GM12878 (cell line): Measurements from ENCODE around the gene NKAIN4. TPM values are rescaled to one million over a fixed set of nuclear protein-coding genes. Genes with fewer than 3 reads are reported as not detected.

Experiments used
- ATAC-seq: fragments of 200-7000 bp; cut with Tn5 transposase; 3 replicates; pipeline ENCODE4 v1.9.1; 2020; ENCODE audit warnings: mild to moderate bottlenecking, moderate library complexity
- BruUV-seq: library from RNA; stranded (reverse); fragments of 400-500 nt; replicated peaks from 2 replicates; lab custom pipeline; 2021; lab: Mats Ljungman, UMichigan
- CTCF ChIA-PET: fragments of 300-600 bp; sonication (Branson Sonifier 250); formaldehyde crosslinking; extraction: SDS; loops from one replicate; lab custom pipeline; 2021; ENCODE audit warnings: inconsistent platforms; lab: Yijun Ruan, JAX
- POLR2A ChIA-PET: fragments of 350-600 bp; formaldehyde crosslinking; extraction: SDS; loops from one replicate; lab custom pipeline; 2021; ENCODE audit warnings: inconsistent platforms; lab: Charles Lee
- RAD21 ChIA-PET: fragments of 300-600 bp; sonication (Branson Sonifier 250); formaldehyde crosslinking; loops from one replicate; lab custom pipeline; 2023; ENCODE audit warnings: antibody characterized with exemption; ENCODE audit not compliant: unreplicated experiment; lab: Charles Lee
- SMC1A ChIA-PET: fragments of 300-600 bp; sonication (Branson Sonifier 250); formaldehyde crosslinking; loops from one replicate; lab custom pipeline; 2023; ENCODE audit not compliant: unreplicated experiment, uncharacterized antibody; lab: Charles Lee
- DNase-seq: peaks from one replicate; pipeline ENCODE4 v3.0.0-alpha.2; 2011; ENCODE audit warnings: low read depth, low spot score
- FAIRE-seq: peaks from 3 replicates; lab custom pipeline; 2011; peaks lifted over from hg19 to GRCh38; lab: Jason Lieb, UNC
- H2AFZ ChIP-seq: 2 replicates; pipeline ENCODE4 v1.6.0; 2011; ENCODE audit warnings: low read depth, low read length, control low read depth; ENCODE audit not compliant: control insufficient read depth
- H3K27ac ChIP-seq: 2 replicates; pipeline ENCODE4 v1.5.1; 2011; ENCODE audit warnings: control low read depth; ENCODE audit not compliant: control insufficient read depth, insufficient read depth
- H3K27me3 ChIP-seq, 2 experiments: replicated peaks in 1 of 2; 2 replicates each; pipeline versions ENCODE4 v1.6.0 to v1.6.1; 2011; ENCODE audit warnings: low read length in 1 of 2; ENCODE audit not compliant: control insufficient read depth in 2 of 2, insufficient read depth in 2 of 2
- H3K36me3 ChIP-seq, 2 experiments: 2 replicates each; pipeline ENCODE4 v1.5.1; 2011; ENCODE audit warnings: low read length in 1 of 2; ENCODE audit not compliant: control insufficient read depth in 2 of 2, insufficient read depth in 2 of 2
- H3K4me1 ChIP-seq: 2 replicates; pipeline ENCODE4 v1.6.1; 2011; ENCODE audit warnings: mild to moderate bottlenecking, low read length, moderate library complexity, mixed read lengths; ENCODE audit not compliant: control insufficient read depth, insufficient read depth
- H3K4me2 ChIP-seq: 2 replicates; pipeline ENCODE4 v1.6.0; 2011; ENCODE audit warnings: control low read depth; ENCODE audit not compliant: control insufficient read depth, insufficient read depth
- H3K4me3 ChIP-seq: fragments of 200-600 bp; sonication (generic); 2 replicates; pipeline ENCODE4 v1.5.1; 2016
- H3K79me2 ChIP-seq: 2 replicates; pipeline ENCODE4 v1.6.0; 2011; ENCODE audit warnings: low read length; ENCODE audit not compliant: control insufficient read depth, insufficient read depth
- H3K9ac ChIP-seq: 2 replicates; pipeline ENCODE4 v1.8.0; 2011; ENCODE audit warnings: low read length, control low read depth, mixed read lengths; ENCODE audit not compliant: control insufficient read depth, insufficient read depth
- H3K9me3 ChIP-seq: replicated peaks from 3 replicates; pipeline ENCODE4 v1.5.1; 2011; ENCODE audit warnings: mild to moderate bottlenecking, low read length; ENCODE audit not compliant: control insufficient read depth, insufficient read depth
- H4K20me1 ChIP-seq: 2 replicates; pipeline ENCODE4 v1.6.0; 2011; ENCODE audit not compliant: control insufficient read depth, insufficient read depth
- BHLHE40 ChIP-seq, 2 experiments: fragments of 450-650 bp in 1 of 2; IDR thresholded peaks; 2 replicates each; pipeline ENCODE4 v1.6.1; 2011 to 2017; ENCODE audit warnings: low read depth in 2 of 2, borderline replicate concordance in 1 of 2, improper control_type of control experiment in 1 of 2, low read length in 1 of 2, mild to moderate bottlenecking in 1 of 2
- CBX5 ChIP-seq: sonication (generic); IDR thresholded peaks from 2 replicates; pipeline ENCODE4 v1.6.1; 2016; ENCODE audit warnings: low read depth, moderate library complexity, mild to moderate bottlenecking, inconsistent platforms
- CREM ChIP-seq: IDR thresholded peaks from 2 replicates; pipeline ENCODE4 v1.6.1; 2014; ENCODE audit warnings: antibody characterized with exemption, low read depth
- FOXM1 ChIP-seq: IDR thresholded peaks from 2 replicates; pipeline ENCODE4 v1.6.1; 2012; ENCODE audit warnings: low read depth, mild to moderate bottlenecking, inconsistent platforms, low read length, moderate library complexity
- KAT2A ChIP-seq: conservative IDR thresholded peaks from 2 replicates; pipeline ENCODE4 v1.6.1; 2011; ENCODE audit warnings: low read depth, low read length; ENCODE audit not compliant: control insufficient read depth
- KDM1A ChIP-seq: fragments of 200-600 bp; sonication (generic); IDR thresholded peaks from 2 replicates; pipeline ENCODE4 v1.6.1; 2016; ENCODE audit warnings: borderline replicate concordance
- NKRF ChIP-seq: fragments of 450-650 bp; conservative IDR thresholded peaks from 2 replicates; pipeline ENCODE4 v1.6.1; 2017; ENCODE audit warnings: mild to moderate bottlenecking, moderate library complexity
- NR2C2 ChIP-seq: IDR thresholded peaks from 2 replicates; pipeline ENCODE4 v1.6.1; 2011; ENCODE audit warnings: borderline replicate concordance, low read depth; ENCODE audit not compliant: control insufficient read depth, insufficient read length
- RFX5 ChIP-seq: IDR thresholded peaks from 2 replicates; pipeline ENCODE4 v1.6.1; 2011; ENCODE audit warnings: low read depth, low read length, improper control_type of control experiment
- SMAD5 ChIP-seq: IDR thresholded peaks from 2 replicates; pipeline ENCODE4 v1.6.1; 2016; ENCODE audit warnings: antibody characterized with exemption, low read depth
- SMC3 ChIP-seq: IDR thresholded peaks from 2 replicates; pipeline ENCODE4 v1.6.1; 2011; ENCODE audit warnings: low read length, improper control_type of control experiment, borderline replicate concordance
- SREBF1 ChIP-seq: IDR thresholded peaks from 2 replicates; pipeline ENCODE4 v1.6.1; 2012; ENCODE audit warnings: mild to moderate bottlenecking, low read length
- TCF3 ChIP-seq: IDR thresholded peaks from 2 replicates; pipeline ENCODE4 v1.6.1; 2012; ENCODE audit warnings: low read depth, mild to moderate bottlenecking, low read length, borderline replicate concordance; ENCODE audit not compliant: insufficient read depth
- TCF7 ChIP-seq: IDR thresholded peaks from 2 replicates; pipeline ENCODE4 v1.6.1; 2014; ENCODE audit warnings: antibody characterized with exemption, borderline replicate concordance
- USF2 ChIP-seq: IDR thresholded peaks from 2 replicates; pipeline ENCODE4 v1.6.1; 2011; ENCODE audit warnings: low read depth, low read length, improper control_type of control experiment, borderline replicate concordance
- ZBTB11 ChIP-seq: fragments of 450-650 bp; formaldehyde crosslinking; IDR thresholded peaks from 2 replicates; pipeline ENCODE4 v1.5.0; 2022; ENCODE audit warnings: mild to moderate bottlenecking, missing genetic modification characterization
- WGBS: methylation state at CpG from one replicate; pipeline ENCODE4 v1.1.6; 2016; ENCODE audit warnings: low lambda C conversion rate; ENCODE audit not compliant: insufficient replicate concordance, insufficient coverage; ENCODE audit errors: missing lambda C conversion rate; 5-methylcytosine and 5-hydroxymethylcytosine counted together
- in situ Hi-C: fragments of 300-500 bp; cut with MboI; formaldehyde crosslinking; loops from 9 replicates; pipeline ENCODE4 v1.14.3; 2018; ENCODE audit warnings: mixed read lengths
- intact Hi-C: fragments of 100-400 bp; cut with micrococcal nuclease; formaldehyde crosslinking; loops from one replicate; pipeline ENCODE4 v1.14.2; 2022; ENCODE audit not compliant: unreplicated experiment
- polyA plus RNA-seq, 11 experiments: library from polyadenylated mRNA; depleted of rRNA in 4 of 11; unstranded in 6 of 11; stranded (reverse) in 5 of 11; fragments of >200 nt; fragmentation: Nextera tagmentation in 4 of 11; fragmentation: Illumina TruSeq in 1 of 11; extraction: Ambion mirVana in 4 of 11; extraction: Trizol in 1 of 11; gene quantifications; 1 replicate in 1 of 11; 2 replicates in 10 of 11; pipeline versions ENCODE4 v1.2.1 to v1.2.3, GENCODE V29; 2011 to 2016; ENCODE audit warnings: inconsistent platforms in 2 of 11, missing spikeins in 2 of 11, low read depth in 1 of 11
- total RNA-seq, 4 experiments: library from RNA; depleted of rRNA in 3 of 4; stranded (reverse); fragments of >200 nt in 3 of 4; fragmentation: Illumina TruSeq in 1 of 4; extraction: Trizol in 1 of 4; gene quantifications; 2 replicates each; pipeline versions ENCODE4 v1.2.1 to v1.2.3, GENCODE V29; 2013 to 2021

Gene NKAIN4
- total and polyA plus RNA-seq, 10 of the 15 experiments (the other 5 are each of a cell fraction or from before 2014, with no cell fraction given): 0.11 TPM; not detected in 9

GRCh38 chr20:63224412-63225081 lies 29.7 kb downstream of the NKAIN4 start (continued):
- no peak for TF ChIP-seq TCF7

GRCh38 chr20:63223826-63224207 lies 30.4 kb downstream of the NKAIN4 start:
- FAIRE-seq (no peak), DNase-seq (no peak), ATAC-seq (no peak)
- Histone ChIP-seq H2AFZ (no peak overlapping the region), H3K9ac (no peak overlapping the region), H3K27ac (no peak overlapping the region), H3K36me3 (no peaks in the 10 kb centered on the region), H4K20me1 (no peaks in the 10 kb centered on the region; the same call in 1 of the 2 replicates), H3K9me3 (no peaks in the 10 kb centered on the region), H3K4me1 (no peaks in the 10 kb centered on the region), H3K27me3 (peaks cover 0 to 7% of the 10 kb centered on the region in 2 experiments; a peak in 3 of 4 replicates), H3K4me2 (no peak overlapping the region), H3K79me2 (no peaks in the 10 kb centered on the region), H3K4me3 (no peak overlapping the region)
- ChIA-PET RAD21 (interaction anchor here (1.0 to 1.7 kb wide), 7 partner anchors 11 to 251 kb away, joined by 3 to 6 read pairs (median 3); no protein-coding TSS in a partner anchor), CTCF (interaction anchor here (0.5 to 3.0 kb wide), 29 partner anchors 9 to 897 kb away, joined by 3 to 25 read pairs (median 6); partner anchors contain the start of genes BIRC7 and COL20A1), POLR2A (interaction anchor here (0.9 kb wide), 1 partner anchor 269 kb away, joined by 3 read pairs; no protein-coding TSS in a partner anchor), SMC1A (interaction anchor here (0.8 to 1.5 kb wide), 5 partner anchors 9 to 158 kb away, joined by 3 to 4 read pairs (median 3); no protein-coding TSS in a partner anchor)
- intact Hi-C loops (loop anchor here (5.0 kb wide), 1 partner anchor 48 kb away; the partner anchor contains the start of gene ARFGAP1), in situ Hi-C loops (no loop called here)
- no TSS peak for BruUV-seq
- TF ChIP-seq KDM1A (no peak), CBX5 (no peak), BHLHE40 (IDR thresholded peaks at IDR 0.05; ENCODE audit: borderline replicate concordance in 1 of 2, low read depth in 2 of 2, low read length in 1 of 2) (no peak), SREBF1 (no peak), TCF3 (no peak), NKRF (no peak), NR2C2 (no peak), RFX5 (no peak), ZBTB11 (CRISPR knock-in tag) (no peak), SMC3 (no peak), SMAD5 (no peak), CREM (no peak), USF2 (no peak), FOXM1 (no peak), KAT2A (no peak)
- 32% methylated on average over 6 of the region's 6 CpGs for WGBS
